ENCODE results near the gene CA5B.
A peak's percentile ranks its signal among the peaks of the same experiment; 100 is the strongest.
"Not testable (repeated sequence)": the region's sequence is repeated elsewhere in the genome, so short reads cannot be mapped to it uniquely, and the experiment has no call there.

CA5B gene

GRCh38 chrX:15737959-15738902, at the start of gene CA5B:
CA5B (plus strand) TSS chrX:15738270; CDS start chrX:15750024, 11,754 bp downstream.
- DNase-seq = peak; percentile 97

GRCh38 chrX:15694941-15695451, 43.1 kb upstream of the CA5B start:
- DNase-seq = no peak

- no peak for DNase-seq
These were observed 41.6 kb upstream of the CA5B start for GRCh38 chrX:15696516-15696915.

- no peak for DNase-seq
These were observed 35.3 kb upstream of the CA5B start for GRCh38 chrX:15702488-15703371.

- DNase-seq = not testable (repeated sequence)
These were observed 34.3 kb upstream of the CA5B start for GRCh38 chrX:15703809-15704208.

- DNase-seq = not testable (repeated sequence)
These were observed 33.8 kb upstream of the CA5B start for GRCh38 chrX:15704273-15704672.

- no peak for DNase-seq
These were observed 23.5 kb upstream of the CA5B start for GRCh38 chrX:15714529-15714928.

- DNase-seq = no peak
These were observed 19.6 kb upstream of the CA5B start for GRCh38 chrX:15718283-15718970.

- DNase-seq = no peak
These were observed 18.6 kb upstream of the CA5B start for GRCh38 chrX:15719324-15719968.

- DNase-seq = no peak
These were observed 16.2 kb upstream of the CA5B start for GRCh38 chrX:15721911-15722310.

GRCh38 chrX:15723887-15724517, 14.1 kb upstream of the CA5B start:
- no peak for DNase-seq

GRCh38 chrX:15724911-15725310, 13.2 kb upstream of the CA5B start:
- no peak for DNase-seq

- DNase-seq = not testable (repeated sequence)
These were observed 6.7 kb upstream of the CA5B start for GRCh38 chrX:15731368-15731767.

- DNase-seq = no peak
These were observed 696 bp upstream of the CA5B start for GRCh38 chrX:15737190-15737958.

GRCh38 chrX:15739886-15740285, 1.8 kb downstream of the CA5B start:
- no peak for DNase-seq

- no peak for DNase-seq
These were observed 6.3 kb downstream of the CA5B start for GRCh38 chrX:15744181-15744867.

- DNase-seq = no peak
These were observed 7.1 kb downstream of the CA5B start for GRCh38 chrX:15745179-15745578.

GRCh38 chrX:15746651-15747050, 8.6 kb downstream of the CA5B start:
- DNase-seq = not testable (repeated sequence)

- DNase-seq = no peak
These were observed 9.6 kb downstream of the CA5B start for GRCh38 chrX:15747626-15748173.

- DNase-seq = no peak
These were observed 10.8 kb downstream of the CA5B start for GRCh38 chrX:15748841-15749240.
